Endodermal cell (in vitro differentiated cells): ENCODE data around the gene TOMM34. TPM values are rescaled to one million over a fixed set of nuclear protein-coding genes. Genes with fewer than 3 reads are reported as not detected.

Experiments
- DNase-seq: peaks from one replicate; pipeline ENCODE4 v3.0.0-alpha.2; 2017
- H3K27ac ChIP-seq: 2 replicates; pipeline ENCODE4 v1.5.1; 2013; ENCODE audit warnings: mild to moderate bottlenecking, low read depth, low read length, moderate library complexity
- H3K27me3 ChIP-seq: 2 replicates; pipeline ENCODE4 v1.6.1; 2013; ENCODE audit warnings: mild to moderate bottlenecking, low read length, moderate library complexity; ENCODE audit not compliant: insufficient read depth, control insufficient read depth, poor library complexity, severe bottlenecking
- H3K36me3 ChIP-seq: 2 replicates; pipeline ENCODE4 v1.7.0; 2013; ENCODE audit warnings: mild to moderate bottlenecking, low read length, moderate library complexity; ENCODE audit not compliant: control insufficient read depth, insufficient read depth
- H3K4me1 ChIP-seq: one replicate; pipeline ENCODE4 v1.7.0; 2013; ENCODE audit warnings: low read length; ENCODE audit not compliant: control insufficient read depth, insufficient read depth
- H3K4me3 ChIP-seq: 2 replicates; pipeline ENCODE4 v1.5.1; 2013; ENCODE audit warnings: mild to moderate bottlenecking, low read length, moderate library complexity
- H3K9ac ChIP-seq: 2 replicates; pipeline ENCODE4 v1.6.1; 2013; ENCODE audit warnings: mild to moderate bottlenecking, low read length, moderate library complexity; ENCODE audit not compliant: poor library complexity, severe bottlenecking; ENCODE audit errors: extremely low read depth
- H3K9me3 ChIP-seq: 2 replicates; pipeline ENCODE4 v1.6.1; 2013; ENCODE audit warnings: mild to moderate bottlenecking, low read length, moderate library complexity; ENCODE audit not compliant: control insufficient read depth
- H3K27ac Mint-ChIP-seq: 2 replicates; pipeline ENCODE4 v1.8.0; 2020; ENCODE audit warnings: mixed read lengths
- H3K27me3 Mint-ChIP-seq: 2 replicates; pipeline ENCODE4 v1.8.0; 2021; ENCODE audit warnings: mild to moderate bottlenecking, mixed read lengths; ENCODE audit not compliant: insufficient read depth
- H3K36me3 Mint-ChIP-seq: 2 replicates; pipeline ENCODE4 v1.8.0; 2020; ENCODE audit warnings: low read depth, mixed read lengths
- H3K4me1 Mint-ChIP-seq: 2 replicates; pipeline ENCODE4 v1.8.0; 2020; ENCODE audit warnings: mixed read lengths
- H3K4me3 Mint-ChIP-seq: 2 replicates; pipeline ENCODE4 v1.8.0; 2020; ENCODE audit warnings: mild to moderate bottlenecking, moderate library complexity, mixed read lengths
- H3K9me3 Mint-ChIP-seq: 2 replicates; pipeline ENCODE4 v1.8.0; 2020; ENCODE audit warnings: mild to moderate bottlenecking, mixed read lengths
- CTCF ChIP-seq: fragments of 200-600 bp; sonication (generic); conservative IDR thresholded peaks from 2 replicates; pipeline ENCODE4 v1.5.0; 2021; ENCODE audit warnings: antibody characterized with exemption, mild to moderate bottlenecking
- WGBS, 2 experiments: methylation state at CpG; one replicate each; pipeline versions ENCODE4 v1.1.5 to v1.1.7; 2013; ENCODE audit warnings: missing lambda C conversion rate in 2 of 2, mixed read lengths in 1 of 2; ENCODE audit not compliant: insufficient coverage in 1 of 2, insufficient read length in 1 of 2; 5-methylcytosine and 5-hydroxymethylcytosine counted together
- total RNA-seq, 2 donors: library from RNA; stranded (reverse); fragmentation: NEBNext Ultra II Directional in 1 of 2; extraction: Animal tissue kit (Norgen Biotek cat#: 25700) in 1 of 2; gene quantifications; 2 replicates in 1 of 2; 3 replicates in 1 of 2; pipeline ENCODE4 v1.2.1, GENCODE V29; 2021

TOMM34 gene
- total RNA-seq, 2 donors from 2014 or later = 43.6 to 43.9 TPM

- H3K4me3 Mint-ChIP-seq = no peak overlapping the region
- no peak for DNase-seq
- peaks cover 48% of the 10 kb centered on the region for H3K36me3 Mint-ChIP-seq
- H3K9me3 Mint-ChIP-seq = no peaks in the 10 kb centered on the region
- Histone ChIP-seq H3K27me3 (no peaks in the 10 kb centered on the region), H3K9ac (no peak overlapping the region), H3K27ac (no peak overlapping the region), H3K9me3 (no peaks in the 10 kb centered on the region), H3K36me3 (peaks cover 65% of the 10 kb centered on the region), H3K4me1 (no peaks in the 10 kb centered on the region), H3K4me3 (no peak overlapping the region)
- no peak overlapping the region for H3K27ac Mint-ChIP-seq
- no peaks in the 10 kb centered on the region for H3K27me3 Mint-ChIP-seq
- H3K4me1 Mint-ChIP-seq = peaks cover 2% of the 10 kb centered on the region
- WGBS, 2 experiments = 79 to 94% methylated on average over 4 to 5 of the region's 5 CpGs
- TF ChIP-seq CTCF = no peak
These were observed 59.9 kb downstream of the TOMM34 start for GRCh38 chr20:44900231-44900854.

GRCh38 chr20:44897133-44897532 lies 63.1 kb downstream of the TOMM34 start:
- Histone ChIP-seq H3K27ac (no peak overlapping the region), H3K9me3 (no peaks in the 10 kb centered on the region), H3K36me3 (peaks cover 54% of the 10 kb centered on the region), H3K9ac (no peak overlapping the region), H3K27me3 (no peaks in the 10 kb centered on the region), H3K4me1 (no peaks in the 10 kb centered on the region), H3K4me3 (no peak overlapping the region)
- no peak for DNase-seq
- Mint-ChIP-seq H3K9me3 (no peaks in the 10 kb centered on the region), H3K27me3 (no peaks in the 10 kb centered on the region), H3K4me3 (no peak overlapping the region), H3K36me3 (peaks cover 24% of the 10 kb centered on the region), H3K27ac (no peak overlapping the region), H3K4me1 (peaks cover 10% of the 10 kb centered on the region)
- WGBS, 2 experiments = 86% methylated on average over 1 of the region's 1 CpG; no CpG with 5 or more reads in 1 of the 2 experiments
- TF ChIP-seq CTCF = no peak

- H3K27ac Mint-ChIP-seq = no peak overlapping the region
- H3K9me3 Mint-ChIP-seq = no peaks in the 10 kb centered on the region
- Histone ChIP-seq H3K27me3 (no peaks in the 10 kb centered on the region), H3K4me3 (no peak overlapping the region), H3K9me3 (no peaks in the 10 kb centered on the region), H3K4me1 (no peaks in the 10 kb centered on the region), H3K36me3 (peaks cover 54% of the 10 kb centered on the region), H3K9ac (no peak overlapping the region), H3K27ac (no peak overlapping the region)
- H3K36me3 Mint-ChIP-seq = peaks cover 26% of the 10 kb centered on the region
- peaks cover 10% of the 10 kb centered on the region for H3K4me1 Mint-ChIP-seq
- no peak for TF ChIP-seq CTCF
- WGBS, 2 experiments = 100% methylated on average over 1 of the region's 1 CpG
- no peak overlapping the region for H3K4me3 Mint-ChIP-seq
- DNase-seq = no peak
- H3K27me3 Mint-ChIP-seq = no peaks in the 10 kb centered on the region
These were observed 63.6 kb downstream of the TOMM34 start for GRCh38 chr20:44896583-44896982.
